Measurements from ENCODE around the gene SDK2.
A peak's percentile ranks its signal among the peaks of the same experiment; 100 is the strongest.
"Not testable (repeated sequence)": the region's sequence is repeated elsewhere in the genome, so short reads cannot be mapped to it uniquely, and the experiment has no call there.

Gene SDK2

DNA sequence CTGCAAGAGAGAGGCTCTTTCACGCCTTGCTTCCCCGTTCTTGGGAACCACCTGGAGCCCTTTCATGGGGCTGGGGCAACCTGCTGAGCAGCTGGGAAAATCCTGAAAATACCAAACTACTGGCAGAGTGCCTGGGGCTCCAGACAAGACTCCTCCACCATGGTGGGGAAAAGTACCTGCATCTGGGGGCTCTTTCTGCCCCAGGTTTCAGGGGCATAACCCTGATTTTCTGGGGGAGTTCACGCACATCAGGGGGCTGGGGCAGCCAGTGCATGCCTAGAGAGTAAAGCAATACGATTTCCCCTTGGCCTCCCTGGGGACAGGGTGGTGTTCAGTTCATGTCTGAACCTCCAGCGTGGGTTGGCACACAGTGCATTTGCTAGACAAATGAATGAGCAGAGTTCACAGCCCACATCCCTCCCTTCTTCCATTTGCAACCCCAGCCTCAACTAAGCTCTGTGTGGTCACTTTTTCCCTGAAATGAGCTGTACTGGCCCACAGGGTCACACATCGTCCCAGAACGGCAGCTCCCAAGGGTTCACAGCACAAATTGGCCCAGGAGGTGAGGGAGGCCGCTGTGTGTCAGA, 327.2 kb downstream of the SDK2 start:
- Histone ChIP-seq H3K27ac (replicated peaks) (no peak overlapping the region), H3K27me3 (ENCODE audit: insufficient read depth, poor library complexity, severe bottlenecking) (no peaks in the 10 kb centered on the region), H3K4me3 (replicated peaks; ENCODE audit: insufficient read depth, low read length) (no peak overlapping the region)
- no peak for DNase-seq (ENCODE audit: low read depth in 1 of 2, low spot score in 1 of 2)
- TF ChIP-seq POLR2AphosphoS5 (IDR thresholded peaks at IDR 0.05; ENCODE audit: low read depth): no peak
- TF ChIP-seq SPI1 (IDR thresholded peaks at IDR 0.05; ENCODE audit: borderline replicate concordance, low read depth): no peak
- no peak for TF ChIP-seq GABPA (IDR thresholded peaks at IDR 0.05; ENCODE audit: low read depth)
- TF ChIP-seq, protein P1, sequence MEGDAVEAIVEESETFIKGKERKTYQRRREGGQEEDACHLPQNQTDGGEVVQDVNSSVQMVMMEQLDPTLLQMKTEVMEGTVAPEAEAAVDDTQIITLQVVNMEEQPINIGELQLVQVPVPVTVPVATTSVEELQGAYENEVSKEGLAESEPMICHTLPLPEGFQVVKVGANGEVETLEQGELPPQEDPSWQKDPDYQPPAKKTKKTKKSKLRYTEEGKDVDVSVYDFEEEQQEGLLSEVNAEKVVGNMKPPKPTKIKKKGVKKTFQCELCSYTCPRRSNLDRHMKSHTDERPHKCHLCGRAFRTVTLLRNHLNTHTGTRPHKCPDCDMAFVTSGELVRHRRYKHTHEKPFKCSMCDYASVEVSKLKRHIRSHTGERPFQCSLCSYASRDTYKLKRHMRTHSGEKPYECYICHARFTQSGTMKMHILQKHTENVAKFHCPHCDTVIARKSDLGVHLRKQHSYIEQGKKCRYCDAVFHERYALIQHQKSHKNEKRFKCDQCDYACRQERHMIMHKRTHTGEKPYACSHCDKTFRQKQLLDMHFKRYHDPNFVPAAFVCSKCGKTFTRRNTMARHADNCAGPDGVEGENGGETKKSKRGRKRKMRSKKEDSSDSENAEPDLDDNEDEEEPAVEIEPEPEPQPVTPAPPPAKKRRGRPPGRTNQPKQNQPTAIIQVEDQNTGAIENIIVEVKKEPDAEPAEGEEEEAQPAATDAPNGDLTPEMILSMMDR (IDR thresholded peaks at IDR 0.05; ENCODE audit: insufficient read depth, low read length): no peak
- TF ChIP-seq, protein P2, sequence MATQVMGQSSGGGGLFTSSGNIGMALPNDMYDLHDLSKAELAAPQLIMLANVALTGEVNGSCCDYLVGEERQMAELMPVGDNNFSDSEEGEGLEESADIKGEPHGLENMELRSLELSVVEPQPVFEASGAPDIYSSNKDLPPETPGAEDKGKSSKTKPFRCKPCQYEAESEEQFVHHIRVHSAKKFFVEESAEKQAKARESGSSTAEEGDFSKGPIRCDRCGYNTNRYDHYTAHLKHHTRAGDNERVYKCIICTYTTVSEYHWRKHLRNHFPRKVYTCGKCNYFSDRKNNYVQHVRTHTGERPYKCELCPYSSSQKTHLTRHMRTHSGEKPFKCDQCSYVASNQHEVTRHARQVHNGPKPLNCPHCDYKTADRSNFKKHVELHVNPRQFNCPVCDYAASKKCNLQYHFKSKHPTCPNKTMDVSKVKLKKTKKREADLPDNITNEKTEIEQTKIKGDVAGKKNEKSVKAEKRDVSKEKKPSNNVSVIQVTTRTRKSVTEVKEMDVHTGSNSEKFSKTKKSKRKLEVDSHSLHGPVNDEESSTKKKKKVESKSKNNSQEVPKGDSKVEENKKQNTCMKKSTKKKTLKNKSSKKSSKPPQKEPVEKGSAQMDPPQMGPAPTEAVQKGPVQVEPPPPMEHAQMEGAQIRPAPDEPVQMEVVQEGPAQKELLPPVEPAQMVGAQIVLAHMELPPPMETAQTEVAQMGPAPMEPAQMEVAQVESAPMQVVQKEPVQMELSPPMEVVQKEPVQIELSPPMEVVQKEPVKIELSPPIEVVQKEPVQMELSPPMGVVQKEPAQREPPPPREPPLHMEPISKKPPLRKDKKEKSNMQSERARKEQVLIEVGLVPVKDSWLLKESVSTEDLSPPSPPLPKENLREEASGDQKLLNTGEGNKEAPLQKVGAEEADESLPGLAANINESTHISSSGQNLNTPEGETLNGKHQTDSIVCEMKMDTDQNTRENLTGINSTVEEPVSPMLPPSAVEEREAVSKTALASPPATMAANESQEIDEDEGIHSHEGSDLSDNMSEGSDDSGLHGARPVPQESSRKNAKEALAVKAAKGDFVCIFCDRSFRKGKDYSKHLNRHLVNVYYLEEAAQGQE (IDR thresholded peaks at IDR 0.05; ENCODE audit: insufficient replicate concordance, low read depth): no peak

DNA sequence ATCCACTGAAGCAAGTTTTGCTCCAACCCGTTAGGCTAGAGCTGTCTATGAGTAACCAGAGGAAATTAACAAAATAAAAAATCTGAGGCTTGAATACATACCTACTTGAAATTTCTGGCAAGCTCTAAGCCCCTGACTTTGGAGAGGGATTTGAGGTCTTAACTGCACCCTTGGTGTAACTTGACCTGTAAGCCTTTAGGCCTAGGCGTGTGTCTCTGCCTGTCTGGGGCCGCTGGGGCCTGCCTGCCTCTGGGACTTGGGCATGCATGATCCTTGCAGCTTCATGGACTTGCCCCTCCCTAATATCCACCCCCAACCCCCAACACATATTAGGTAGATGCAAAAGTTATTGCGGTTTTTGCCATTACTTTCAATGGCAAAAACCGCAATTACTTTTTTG, 328.8 kb downstream of the SDK2 start:
- no peak for DNase-seq (ENCODE audit: low read depth in 1 of 2, low spot score in 1 of 2)
- Histone ChIP-seq H3K4me3 (replicated peaks; ENCODE audit: insufficient read depth, low read length) (no peak overlapping the region), H3K27ac (replicated peaks) (no peak overlapping the region), H3K27me3 (ENCODE audit: insufficient read depth, poor library complexity, severe bottlenecking) (no peaks in the 10 kb centered on the region)
- TF ChIP-seq GABPA (IDR thresholded peaks at IDR 0.05; ENCODE audit: low read depth): no peak
- no peak for TF ChIP-seq POLR2AphosphoS5 (IDR thresholded peaks at IDR 0.05; ENCODE audit: low read depth)
- no peak for TF ChIP-seq SPI1 (IDR thresholded peaks at IDR 0.05; ENCODE audit: borderline replicate concordance, low read depth)

DNA sequence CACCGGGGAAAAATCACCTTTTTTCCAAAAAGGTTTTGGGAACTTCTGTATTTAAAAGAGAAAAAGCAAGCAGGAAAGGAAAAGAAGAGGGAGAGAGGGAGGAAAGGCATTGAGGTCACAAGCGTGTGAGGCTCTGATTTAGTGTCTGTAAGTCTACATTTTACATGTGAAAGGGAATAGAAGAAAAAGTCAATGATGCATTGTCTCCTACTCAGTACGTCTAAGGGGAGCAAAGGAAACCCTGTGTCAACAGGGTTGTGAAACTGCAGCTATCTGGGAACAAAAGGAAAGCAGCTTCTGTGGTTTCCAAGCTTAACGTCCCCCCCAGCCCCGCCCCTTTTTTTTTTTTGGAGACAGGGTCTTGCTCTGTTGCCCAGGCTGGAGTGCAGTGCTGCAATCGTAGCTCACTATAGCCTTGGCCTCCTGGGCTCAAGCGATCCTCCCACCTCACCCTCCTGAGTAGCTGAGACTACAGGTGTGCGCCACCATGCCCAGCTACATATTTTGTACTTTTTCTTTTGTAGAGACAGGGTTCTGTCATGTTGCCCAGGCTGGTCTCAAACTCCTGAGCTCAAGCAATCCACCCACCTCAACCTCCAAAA, 330.6 kb downstream of the SDK2 start:
- TF ChIP-seq GABPA (IDR thresholded peaks at IDR 0.05; ENCODE audit: low read depth) (no peak), POLR2AphosphoS5 (IDR thresholded peaks at IDR 0.05; ENCODE audit: low read depth) (no peak), SPI1 (IDR thresholded peaks at IDR 0.05; ENCODE audit: borderline replicate concordance, low read depth) (no peak)
- Histone ChIP-seq H3K4me3 (replicated peaks; ENCODE audit: insufficient read depth, low read length) (no peak overlapping the region), H3K27ac (replicated peaks) (no peak overlapping the region), H3K27me3 (ENCODE audit: insufficient read depth, poor library complexity, severe bottlenecking) (no peaks in the 10 kb centered on the region)
- DNase-seq (ENCODE audit: low read depth in 1 of 2, low spot score in 1 of 2): no peak

DNA sequence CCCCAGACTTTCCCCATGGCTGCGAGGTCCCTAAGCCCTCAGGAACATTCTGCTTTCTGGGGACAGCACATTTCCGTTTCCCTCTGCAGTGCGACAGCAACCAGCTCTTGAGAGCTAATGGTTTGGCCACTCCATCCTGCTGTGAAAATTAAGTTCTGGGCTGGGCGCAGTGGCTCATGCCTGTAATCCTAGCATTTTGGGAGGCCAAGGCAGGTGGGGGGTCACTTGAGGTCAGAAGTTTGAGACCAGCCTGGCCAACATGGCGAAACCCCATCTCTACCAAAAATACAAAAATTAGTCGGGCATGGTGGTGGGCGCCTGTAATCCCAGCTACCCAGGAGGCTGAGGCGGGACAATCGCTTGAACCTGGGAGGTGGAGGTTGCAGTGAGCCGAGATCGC, 331.4 kb downstream of the SDK2 start:
- not testable (repeated sequence) for H3K27me3 ChIP-seq (ENCODE audit: insufficient read depth, poor library complexity, severe bottlenecking); DNase-seq (ENCODE audit: low read depth in 1 of 2, low spot score in 1 of 2); H3K4me3 ChIP-seq (replicated peaks; ENCODE audit: insufficient read depth, low read length)
- peak overlapping the region; percentile 82 for H3K27ac ChIP-seq (replicated peaks)

DNA sequence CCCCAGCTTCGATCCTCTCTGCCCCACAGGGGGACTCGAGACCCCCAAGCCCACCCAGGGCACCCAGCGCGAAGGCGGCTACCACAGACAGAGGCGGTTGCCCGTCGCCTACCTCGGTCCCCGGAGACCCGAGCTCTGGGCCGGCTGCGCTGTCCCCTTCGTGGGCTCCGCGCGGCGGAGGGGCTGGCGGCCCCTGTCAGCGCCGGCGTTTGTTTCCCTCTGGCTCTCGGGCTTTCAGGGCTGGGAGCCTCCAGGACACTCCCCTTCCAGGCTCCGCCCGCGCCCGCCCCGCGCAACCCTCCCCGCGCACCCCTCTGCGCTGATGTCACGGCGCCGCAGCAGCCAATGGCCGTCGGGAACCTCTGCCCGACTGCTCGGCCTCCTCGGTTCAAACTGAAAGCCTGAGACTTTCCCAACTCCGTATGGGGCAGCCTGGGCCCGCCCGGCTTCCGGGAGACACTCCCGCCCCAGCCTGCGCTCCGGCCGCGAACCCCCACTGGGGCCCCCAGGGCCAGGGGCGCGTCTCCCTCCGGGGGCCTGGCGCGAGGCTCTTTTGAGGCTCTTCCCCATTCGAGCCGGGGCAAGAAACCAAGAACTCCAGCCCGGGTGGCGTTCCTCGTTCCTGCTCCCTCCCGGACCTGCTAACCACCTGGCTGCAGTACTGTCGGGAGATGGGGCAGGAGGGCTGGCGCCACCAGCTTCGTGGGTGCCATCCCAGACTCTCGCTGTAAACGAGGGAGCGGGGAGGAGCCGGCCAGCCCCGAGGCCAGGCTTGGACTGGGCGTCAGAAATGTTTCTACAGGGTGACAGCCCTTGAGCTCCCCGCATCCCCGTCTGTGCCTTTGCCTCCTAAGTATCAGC, 332.2 kb downstream of the SDK2 start, which contains the start of gene CDC42EP4:
TSS of gene CDC42EP4 (minus strand) at position 221 of the 861 bp plus-strand sequence. CDS start 25,501 bp downstream, outside the sequence.
- Histone ChIP-seq H3K27me3 (ENCODE audit: insufficient read depth, poor library complexity, severe bottlenecking) (no peaks in the 10 kb centered on the region), H3K4me3 (replicated peaks; ENCODE audit: insufficient read depth, low read length) (peak within 1 kb of the TSS; percentile 91), H3K27ac (replicated peaks) (peak within 1 kb of the TSS; percentile 82)
- TF ChIP-seq POLR2AphosphoS5 (IDR thresholded peaks at IDR 0.05; ENCODE audit: low read depth) (peak; percentile 57; the same call in 1 of the 2 replicates), SPI1 (IDR thresholded peaks at IDR 0.05; ENCODE audit: borderline replicate concordance, low read depth) (no peak)
- peak; percentile 83 to 96 for DNase-seq (ENCODE audit: low read depth in 1 of 2, low spot score in 1 of 2)

DNA sequence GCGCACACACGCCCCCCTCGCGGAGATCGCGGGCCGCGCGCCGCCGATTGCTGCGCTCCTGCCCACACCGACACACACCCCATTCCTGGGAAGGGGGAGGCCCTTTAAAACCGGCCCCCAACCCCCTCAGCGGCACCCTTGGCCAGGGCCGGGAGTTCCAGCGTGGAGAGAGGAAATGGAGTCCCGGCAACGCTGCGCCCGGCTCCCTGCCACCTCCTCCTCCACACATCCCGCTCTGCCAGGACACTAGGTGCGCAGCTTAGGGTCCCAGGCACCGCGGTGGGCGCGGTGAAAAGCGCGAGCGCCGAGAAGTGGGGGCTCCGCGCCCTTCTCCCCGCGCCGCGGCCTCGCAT, 332.8 kb downstream of the SDK2 start:
- DNase-seq (ENCODE audit: low read depth in 1 of 2, low spot score in 1 of 2): no peak
- TF ChIP-seq POLR2AphosphoS5 (IDR thresholded peaks at IDR 0.05; ENCODE audit: low read depth) (no peak), SPI1 (IDR thresholded peaks at IDR 0.05; ENCODE audit: borderline replicate concordance, low read depth) (no peak), GABPA (IDR thresholded peaks at IDR 0.05; ENCODE audit: low read depth) (no peak)
- TF ChIP-seq, protein P2 (IDR thresholded peaks at IDR 0.05; ENCODE audit: insufficient replicate concordance, low read depth): no peak
- TF ChIP-seq, protein P1 (IDR thresholded peaks at IDR 0.05; ENCODE audit: insufficient read depth, low read length): no peak
- Histone ChIP-seq H3K4me3 (replicated peaks; ENCODE audit: insufficient read depth, low read length) (peak overlapping the region; percentile 91), H3K27ac (replicated peaks) (peak overlapping the region; percentile 82), H3K27me3 (ENCODE audit: insufficient read depth, poor library complexity, severe bottlenecking) (no peaks in the 10 kb centered on the region)
